OCI-M1 (cell line): ENCODE measurements around the gene SHISAL1.
A peak's percentile ranks its signal among the peaks of the same experiment; 100 is the strongest.

Source experiments
- DNase-seq: peaks from one replicate; lab custom pipeline; 2025; lab: John Stamatoyannopoulos, UW

SHISAL1 gene

DNA sequence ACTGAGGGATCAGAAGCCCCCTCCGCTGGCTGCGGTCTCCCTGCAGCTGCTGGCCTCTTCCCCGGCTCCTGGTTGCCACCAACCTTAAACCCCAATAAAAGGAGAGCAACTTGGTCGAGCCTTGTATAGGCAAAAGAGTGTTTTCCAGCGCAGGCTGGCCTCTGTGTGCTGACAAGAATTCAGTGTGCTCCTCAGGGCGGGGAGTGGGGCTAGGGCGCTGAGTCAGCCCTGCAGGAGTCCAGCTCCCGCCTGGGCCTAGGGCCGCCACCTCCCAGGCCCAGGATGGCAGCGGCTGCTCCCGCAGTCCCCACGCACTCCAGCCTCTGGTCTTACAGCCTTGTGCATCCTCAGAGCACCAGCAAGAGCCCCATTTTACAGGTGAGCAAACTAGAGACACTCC is at the start of gene SHISAL1:
Gene SHISAL1, minus strand, starts transcription at position 186 of the 400 bp plus-strand sequence. CDS start 12,006 bp downstream, outside the sequence.
- DNase-seq = no peak

DNA sequence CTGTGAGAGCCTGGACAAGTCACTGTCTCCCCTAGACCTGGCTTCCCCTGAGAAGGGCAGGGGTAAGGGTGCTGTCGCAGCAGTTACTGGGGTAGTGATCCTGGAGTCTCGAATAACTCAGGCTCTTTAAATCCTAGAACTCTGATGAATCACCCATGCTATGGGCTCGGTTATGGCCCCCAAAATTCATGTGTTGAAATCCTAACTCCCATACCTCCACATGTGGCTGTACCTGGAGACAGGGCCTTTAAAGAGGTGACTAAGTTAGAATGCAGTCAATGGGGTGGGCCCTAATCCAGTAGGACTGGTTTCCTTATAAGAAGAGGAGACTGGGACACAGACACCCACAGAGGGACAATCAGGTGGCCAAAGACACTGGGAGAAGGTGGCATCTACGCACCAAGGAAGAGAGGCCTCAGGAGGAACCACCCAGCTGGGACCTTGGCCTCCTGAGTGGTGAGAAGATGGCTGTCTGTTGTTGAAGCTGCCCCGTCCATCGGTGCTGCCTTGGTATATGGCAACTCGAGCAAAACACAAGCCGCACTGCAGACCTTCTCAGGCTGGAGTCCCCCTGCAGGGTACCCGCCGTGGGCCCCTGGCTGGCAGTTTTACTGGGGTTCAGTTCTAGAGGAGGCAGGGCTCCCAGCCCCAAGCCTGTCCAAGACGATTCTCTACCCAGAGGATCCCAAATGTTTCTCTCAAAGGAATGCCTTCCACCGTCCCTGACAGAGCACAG is 48.8 kb upstream of the SHISAL1 start:
- no peak for DNase-seq

GRCh38 chr22:44360668-44361381 is 48.1 kb upstream of the SHISAL1 start:
- no peak for DNase-seq

DNA sequence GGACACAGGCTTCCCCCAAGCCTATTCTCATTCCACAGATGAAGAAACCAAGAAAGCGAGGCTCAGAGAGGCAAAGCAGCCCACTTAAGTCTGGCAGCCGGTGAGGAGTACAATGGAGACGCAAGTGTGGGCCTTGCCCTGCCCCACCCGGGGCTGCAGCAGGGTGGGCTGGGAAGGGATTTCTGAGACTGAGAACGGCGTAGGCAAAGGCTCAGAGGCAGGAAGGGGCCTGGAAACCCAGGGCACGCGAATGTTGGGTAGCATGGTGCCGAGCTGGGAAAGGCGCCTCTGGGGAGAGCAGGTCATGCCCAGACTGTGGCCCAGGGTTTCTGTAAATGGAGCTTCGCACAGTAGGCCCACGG is 47.5 kb upstream of the SHISAL1 start:
- no peak for DNase-seq

- no peak for DNase-seq
Measured at GRCh38 chr22:44359496-44360110, 46.9 kb upstream of the SHISAL1 start.

GRCh38 chr22:44358709-44359440 is 46.1 kb upstream of the SHISAL1 start:
- no peak for DNase-seq

DNA sequence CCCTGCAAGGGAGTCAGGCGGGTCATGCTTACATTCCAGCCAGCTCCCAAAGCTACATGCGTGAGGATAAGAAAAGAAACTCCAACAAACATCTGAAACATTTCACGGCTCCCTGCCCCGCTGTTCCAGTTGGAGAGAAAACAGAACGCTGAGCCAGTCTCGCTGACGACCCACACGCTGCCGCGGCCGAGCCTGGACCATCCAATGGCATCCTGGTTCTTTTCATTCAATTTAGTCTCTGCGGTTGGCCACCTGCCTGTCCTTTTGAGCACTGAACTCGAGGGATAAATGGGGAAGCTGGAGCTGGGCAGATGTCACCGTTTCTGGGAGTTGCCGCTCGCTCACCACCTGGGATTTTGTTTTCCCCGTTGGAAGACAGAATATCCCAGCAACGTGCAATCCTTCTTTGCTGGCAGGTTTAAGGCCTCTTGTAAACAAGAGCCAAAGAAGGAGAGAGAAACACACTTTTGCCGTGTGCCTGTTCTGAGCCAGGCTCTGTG is 45.3 kb upstream of the SHISAL1 start:
- no peak for DNase-seq

DNA sequence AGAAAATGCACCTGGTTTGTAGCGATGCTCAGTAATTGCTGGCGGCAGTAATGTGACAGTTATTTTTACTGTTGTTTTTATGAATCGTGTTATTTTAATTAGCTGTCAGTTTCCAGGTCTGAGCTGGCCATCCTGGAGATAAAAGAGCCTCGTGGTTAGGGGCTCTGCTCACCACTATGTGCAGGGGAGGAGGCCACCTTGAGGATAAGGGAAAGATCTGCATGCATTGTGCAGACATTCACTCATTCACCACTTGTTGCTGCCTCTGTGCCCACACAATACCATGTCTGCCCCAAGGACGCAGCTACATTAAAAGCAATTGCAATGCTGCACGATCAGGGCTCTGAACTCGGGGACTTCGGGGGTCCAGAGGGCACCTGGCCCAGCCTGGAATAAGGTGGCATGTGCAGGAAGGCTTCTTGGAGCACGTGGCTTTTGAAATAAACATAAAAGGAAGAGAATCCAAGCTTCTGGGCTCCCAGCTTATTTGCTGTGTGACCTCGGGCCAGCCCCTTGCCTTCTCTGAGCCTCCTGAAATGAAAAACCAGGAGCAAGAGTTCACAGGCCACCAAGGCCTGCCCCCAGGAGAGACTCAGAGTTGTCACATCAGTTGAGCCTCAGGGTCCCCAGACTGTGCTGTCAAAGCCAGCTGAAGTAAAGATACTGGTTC is 44.7 kb upstream of the SHISAL1 start:
- DNase-seq = no peak

GRCh38 chr22:44355716-44356070 is 42.9 kb upstream of the SHISAL1 start:
- DNase-seq = no peak

DNA sequence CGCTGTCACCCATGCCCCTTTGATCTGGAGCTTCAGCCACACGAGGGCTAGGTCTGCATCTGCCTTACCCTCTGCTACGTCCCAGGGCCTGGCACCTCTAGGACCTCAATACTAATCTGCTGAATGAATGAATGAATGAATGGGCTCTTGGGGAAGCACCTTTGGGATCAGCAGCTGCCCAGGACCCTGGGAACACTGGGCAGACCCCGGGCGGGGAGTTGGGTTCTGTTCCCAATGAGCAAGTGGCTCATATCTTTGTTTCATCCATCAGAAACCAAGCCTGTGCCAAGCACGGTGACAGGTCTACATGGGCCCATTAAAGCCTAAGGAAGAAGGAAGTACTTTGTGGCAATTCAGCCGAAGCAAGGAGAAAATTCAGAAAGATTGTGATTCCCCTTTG is 41.5 kb upstream of the SHISAL1 start:
- DNase-seq = no peak

DNA sequence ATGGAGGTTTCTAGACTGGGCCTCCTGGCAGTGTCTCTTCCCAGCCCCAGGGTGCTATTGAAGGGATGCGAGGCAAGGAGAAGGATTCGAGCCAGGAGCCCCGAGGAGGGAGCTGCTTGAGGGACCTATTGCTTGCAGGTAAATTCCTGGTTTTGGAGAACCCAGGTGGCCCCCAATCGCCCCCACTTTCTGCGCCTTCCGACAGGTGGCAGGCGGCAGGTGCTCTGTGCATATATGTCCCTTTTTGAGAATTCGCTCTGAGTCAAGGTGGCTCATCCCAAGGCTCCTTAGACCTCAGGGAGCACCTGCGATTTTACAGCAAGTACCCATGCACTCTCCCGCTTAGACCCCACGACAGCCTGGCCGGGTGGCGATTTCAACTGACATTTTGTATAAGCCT is 40.3 kb upstream of the SHISAL1 start:
- DNase-seq = no peak

- DNase-seq = no peak
Measured at GRCh38 chr22:44352378-44353035, 39.8 kb upstream of the SHISAL1 start.

DNA sequence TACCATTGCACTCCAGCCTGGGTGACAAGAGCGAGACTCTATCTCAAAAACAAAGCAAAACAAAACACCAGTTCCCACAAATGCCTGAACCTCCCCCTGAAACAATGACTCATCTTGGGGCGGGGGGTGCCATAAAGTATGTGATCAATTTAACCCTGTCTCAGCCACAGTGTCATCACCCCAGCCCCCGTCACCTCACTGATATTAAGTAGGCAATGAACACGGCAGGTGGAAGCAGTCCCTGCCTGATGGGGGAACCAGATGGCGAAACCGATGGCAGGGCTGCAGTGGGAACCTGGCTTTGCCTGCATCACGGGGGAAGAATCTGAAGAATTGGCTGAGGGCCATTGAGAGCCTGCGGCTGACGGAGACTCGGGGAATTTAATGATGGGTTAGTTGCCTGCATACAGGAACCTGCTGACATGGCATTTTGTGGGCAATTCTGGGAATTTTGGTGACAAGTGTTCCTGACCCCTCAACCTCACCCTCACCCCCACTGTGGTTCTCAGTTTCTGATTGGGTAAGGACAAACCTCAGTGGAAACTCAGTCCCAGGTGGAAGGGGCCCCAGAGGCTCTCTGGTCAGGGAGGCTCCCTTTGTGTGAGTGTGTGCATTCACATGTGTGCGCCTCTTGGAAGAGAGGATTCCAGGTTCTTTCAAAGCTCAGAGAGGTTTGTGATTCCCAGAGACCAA is 39.1 kb upstream of the SHISAL1 start:
- DNase-seq = peak; percentile 4

DNA sequence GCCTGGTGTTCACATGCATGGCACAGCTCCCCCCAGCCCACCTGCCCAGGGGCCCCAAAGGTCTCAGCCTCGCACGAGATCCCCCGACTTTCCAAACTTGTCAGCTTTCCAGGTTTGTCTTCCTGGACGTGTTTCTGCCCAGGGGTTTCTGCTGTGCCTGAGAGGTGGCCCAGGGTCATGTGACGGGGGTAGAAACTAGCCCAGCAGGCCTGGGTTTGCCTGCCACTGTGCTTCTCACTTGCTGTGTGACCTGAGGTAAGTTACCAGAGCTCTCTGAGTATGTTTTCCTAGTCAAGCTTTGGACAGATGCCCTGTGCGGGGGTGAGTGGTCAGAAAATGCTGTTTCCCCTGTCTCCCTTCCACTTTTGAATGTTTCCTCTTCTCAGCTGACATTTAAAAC is 38.3 kb upstream of the SHISAL1 start:
- DNase-seq = no peak

DNA sequence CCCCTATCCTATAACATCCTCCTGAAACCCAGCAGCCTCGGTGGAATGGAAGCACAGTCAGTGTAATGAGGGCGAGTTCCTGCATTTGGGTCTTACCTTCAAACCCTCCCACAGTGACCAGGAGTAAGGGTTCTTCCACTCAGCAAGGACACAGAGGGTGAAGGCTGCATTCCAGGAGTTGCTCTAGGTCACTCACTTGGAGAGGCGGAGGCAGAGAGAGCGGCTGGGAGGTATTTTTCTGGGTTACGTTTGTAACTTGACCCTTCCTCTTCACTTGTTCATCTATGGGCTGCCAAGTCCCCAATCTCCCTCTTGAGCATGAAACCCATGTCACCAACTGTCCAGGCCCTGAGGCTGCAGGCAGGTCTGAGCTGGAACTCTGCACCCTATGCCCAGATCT is 36.8 kb upstream of the SHISAL1 start:
- no peak for DNase-seq

DNA sequence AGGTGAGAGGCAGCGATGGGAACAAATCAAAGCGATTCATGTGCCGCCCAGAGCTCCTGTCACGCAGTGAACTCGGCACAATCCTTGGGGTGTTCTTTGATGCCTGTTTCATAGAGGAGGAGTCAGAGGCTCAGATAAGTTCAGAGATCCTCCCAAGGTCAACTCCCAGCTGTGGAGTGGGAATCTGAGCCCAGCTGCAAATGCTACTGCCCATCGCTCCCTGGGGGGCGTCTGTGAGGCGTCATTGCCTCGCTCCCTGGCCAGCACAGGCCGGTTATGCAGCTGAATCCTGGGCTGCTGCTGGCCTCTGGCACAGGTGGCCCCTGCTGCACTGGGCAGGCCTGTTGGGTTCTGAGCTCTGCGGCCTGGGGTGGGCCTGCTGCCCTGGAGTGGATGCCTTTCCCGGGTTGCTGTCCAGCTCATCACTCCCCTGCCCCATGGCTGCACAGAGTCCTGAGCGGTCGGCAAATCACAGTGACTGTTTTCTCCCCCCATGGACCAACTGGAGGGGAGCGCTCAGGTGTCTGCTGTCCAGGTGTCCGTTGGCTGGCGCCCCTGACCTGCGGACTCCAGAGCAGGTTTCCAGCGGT is 36.3 kb upstream of the SHISAL1 start:
- DNase-seq = no peak

- DNase-seq = no peak
Measured at GRCh38 chr22:44347549-44347948, 34.8 kb upstream of the SHISAL1 start.

DNA sequence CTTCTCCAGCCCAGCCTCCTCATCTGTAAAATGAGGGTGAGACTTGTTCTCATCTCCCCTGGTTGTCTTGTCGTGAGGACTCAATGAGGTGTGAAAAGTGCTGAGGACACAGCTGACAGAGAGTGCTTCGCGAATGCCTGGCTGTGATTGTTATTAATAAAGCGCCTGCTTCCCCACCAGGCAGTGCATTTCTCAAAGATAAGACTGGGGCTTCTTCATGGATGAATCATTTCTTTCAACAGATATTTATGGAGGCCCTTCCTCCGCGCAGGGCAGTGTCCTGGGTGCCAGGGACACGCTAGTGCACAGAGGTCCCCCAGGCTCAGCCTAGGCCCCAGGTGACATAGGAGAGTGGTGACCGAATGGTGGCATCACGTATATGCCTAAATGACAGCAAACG is 34.3 kb upstream of the SHISAL1 start:
- no peak for DNase-seq

GRCh38 chr22:44345872-44346271 is 33.1 kb upstream of the SHISAL1 start:
- no peak for DNase-seq

DNA sequence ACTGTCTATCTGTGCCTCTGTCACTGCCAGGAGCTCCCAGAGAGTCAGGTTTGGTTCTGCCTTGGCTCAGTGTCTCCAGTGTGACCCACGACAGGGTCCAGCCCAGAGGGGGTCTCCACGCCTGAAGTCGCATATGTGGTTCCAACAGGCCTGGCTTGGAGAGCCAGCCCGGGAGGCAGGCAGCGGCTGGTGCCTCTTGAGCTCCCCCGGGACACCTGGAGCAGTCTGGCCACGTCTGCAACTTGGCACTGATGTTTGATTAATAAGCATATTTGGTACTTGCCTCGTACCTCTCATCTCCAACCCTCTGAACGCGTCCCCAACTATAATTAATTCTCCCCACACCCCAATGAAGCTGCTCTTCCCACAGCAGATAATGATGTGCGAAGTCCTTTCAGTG is 31.7 kb upstream of the SHISAL1 start:
- DNase-seq = no peak
